Thymus (tissue), 11 donors: ENCODE data around the gene C1QTNF2. TPM values are rescaled to one million over a fixed set of nuclear protein-coding genes. Genes with fewer than 3 reads are reported as not detected.

Source experiments
- DNase-seq, 9 donors: peaks; one replicate each; pipeline ENCODE4 v3.0.0-alpha.2; 2013; ENCODE audit warnings: low spot score in 9 of 9, low read depth in 6 of 9, missing footprints in 1 of 9
- H3K27ac ChIP-seq, 2 donors: one replicate each; pipeline ENCODE4 v1.5.1; 2013; ENCODE audit warnings: control low read depth in 1 of 2, low read depth in 1 of 2, low read length in 1 of 2, mild to moderate bottlenecking in 1 of 2, moderate library complexity in 1 of 2
- H3K27me3 ChIP-seq, 2 donors: one replicate each; pipeline ENCODE4 v1.5.1; 2013; ENCODE audit warnings: low read length in 1 of 2; ENCODE audit not compliant: control insufficient read depth in 2 of 2, insufficient read depth in 1 of 2
- H3K36me3 ChIP-seq, 2 donors: one replicate each; pipeline ENCODE4 v1.5.1; 2013; ENCODE audit warnings: low read length in 1 of 2, mild to moderate bottlenecking in 1 of 2, moderate library complexity in 1 of 2; ENCODE audit not compliant: control insufficient read depth in 2 of 2, insufficient read depth in 2 of 2
- H3K4me1 ChIP-seq, 2 donors: one replicate each; pipeline ENCODE4 v1.5.1; 2013; ENCODE audit warnings: low read length in 2 of 2; ENCODE audit not compliant: control insufficient read depth in 2 of 2, insufficient read depth in 2 of 2
- H3K4me3 ChIP-seq, 2 donors: one replicate each; pipeline ENCODE4 v1.5.1; 2013; ENCODE audit warnings: low read length in 2 of 2, control low read depth in 1 of 2, mild to moderate bottlenecking in 1 of 2
- H3K9me3 ChIP-seq, 2 donors: one replicate each; pipeline ENCODE4 v1.5.1; 2013; ENCODE audit warnings: low read length in 1 of 2, mild to moderate bottlenecking in 1 of 2; ENCODE audit not compliant: control insufficient read depth in 2 of 2, insufficient read depth in 1 of 2
- WGBS: extraction: QIAGEN DNeasy Blood & Tissue Kit; methylation state at CpG from one replicate; pipeline ENCODE4 v1.1.7; 2013; 5-methylcytosine and 5-hydroxymethylcytosine counted together
- polyA plus RNA-seq: library from polyadenylated mRNA; stranded (reverse); fragments of 200-250 nt; gene quantifications from one replicate; pipeline ENCODE4 v1.2.3, GENCODE V29; 2013
- total RNA-seq: library from RNA; stranded (reverse); fragments of 120-200 nt; gene quantifications from one replicate; pipeline ENCODE4 v1.2.4, GENCODE V29; 2013
- donor health status: healthy.

Gene C1QTNF2
- total and polyA plus RNA-seq, 2 donors: 0.46 to 0.61 TPM

GRCh38 chr5:160318409-160318808 lies 52.0 kb downstream of the C1QTNF2 start:
- peaks cover 0 to 3% of the 10 kb centered on the region in 2 donors for H3K4me1 ChIP-seq
- H3K36me3 ChIP-seq: no peaks in the 10 kb centered on the region
- no peaks in the 10 kb centered on the region for H3K9me3 ChIP-seq
- WGBS: 98% methylated on average over 4 of the region's 4 CpGs
- H3K27ac ChIP-seq: no peak overlapping the region
- H3K4me3 ChIP-seq: no peak overlapping the region
- no peaks in the 10 kb centered on the region for H3K27me3 ChIP-seq
- no peak for DNase-seq

GRCh38 chr5:160317434-160317833 lies 53.0 kb downstream of the C1QTNF2 start:
- Histone ChIP-seq H3K36me3 (no peaks in the 10 kb centered on the region), H3K27me3 (peaks cover 2 to 5% of the 10 kb centered on the region in 2 donors), H3K4me1 (peaks cover 0 to 9% of the 10 kb centered on the region in 2 donors), H3K27ac (no peak overlapping the region), H3K9me3 (peaks cover 0 to 3% of the 10 kb centered on the region in 2 donors), H3K4me3 (no peak overlapping the region)
- 94% methylated on average over 5 of the region's 5 CpGs for WGBS
- DNase-seq: no peak

GRCh38 chr5:160315968-160316367 lies 54.5 kb downstream of the C1QTNF2 start:
- Histone ChIP-seq H3K27ac (no peak overlapping the region), H3K4me1 (peaks cover 0 to 18% of the 10 kb centered on the region in 2 donors), H3K9me3 (peaks cover 0 to 9% of the 10 kb centered on the region in 2 donors), H3K27me3 (peaks cover 6 to 16% of the 10 kb centered on the region in 2 donors), H3K36me3 (no peaks in the 10 kb centered on the region), H3K4me3 (no peak overlapping the region)
- 11% methylated on average over 1 of the region's 1 CpG for WGBS
- DNase-seq: peak in 1 of 9 donors; percentile 16

- Histone ChIP-seq H3K27ac (no peak overlapping the region), H3K27me3 (peaks cover 15 to 29% of the 10 kb centered on the region in 2 donors)
Measured at GRCh38 chr5:160312960-160313727, 57.3 kb downstream of the C1QTNF2 start.

GRCh38 chr5:160312134-160312959 lies 58.1 kb downstream of the C1QTNF2 start, which contains the start of gene CCNJL:
TSS of gene CCNJL (minus strand) at chr5:160312564. CDS start at chr5:160311923, 641 bp downstream.
- Histone ChIP-seq H3K4me1 (peaks cover 0 to 24% of the 10 kb centered on the region in 2 donors), H3K9me3 (peaks cover 0 to 12% of the 10 kb centered on the region in 2 donors), H3K36me3 (no peaks in the 10 kb centered on the region), H3K27ac (peak within 1 kb of the TSS in 1 of 2 donors; percentile 49), H3K27me3 (peaks cover 15 to 29% of the 10 kb centered on the region in 2 donors), H3K4me3 (peak within 1 kb of the TSS; percentile 69 to 83)
- DNase-seq: peak; percentile 36 to 81 (median 65)
- under 1% methylated on average over 84 of the region's 84 CpGs for WGBS

More at GRCh38 chr5:160312960-160313727, 57.3 kb downstream of the C1QTNF2 start:
- H3K9me3 ChIP-seq: peaks cover 0 to 12% of the 10 kb centered on the region in 2 donors
- WGBS: 28% methylated on average over 8 of the region's 8 CpGs
- H3K4me1 ChIP-seq: peaks cover 0 to 24% of the 10 kb centered on the region in 2 donors
- peak overlapping the region; percentile 69 to 83 for H3K4me3 ChIP-seq
- no peak for DNase-seq
- no peaks in the 10 kb centered on the region for H3K36me3 ChIP-seq

- peaks cover 0 to 24% of the 10 kb centered on the region in 2 donors for H3K4me1 ChIP-seq
- peak overlapping the region; percentile 69 to 83 for H3K4me3 ChIP-seq
- H3K27me3 ChIP-seq: peaks cover 15 to 29% of the 10 kb centered on the region in 2 donors
- peaks cover 0 to 5% of the 10 kb centered on the region in 2 donors for H3K36me3 ChIP-seq
- DNase-seq: peak in 4 of 9 donors; percentile 9 to 24 (median 11)
- no peak overlapping the region for H3K27ac ChIP-seq
- WGBS: 6% methylated on average over 45 of the region's 45 CpGs
- peaks cover 0 to 12% of the 10 kb centered on the region in 2 donors for H3K9me3 ChIP-seq
Measured at GRCh38 chr5:160311491-160312133, 58.8 kb downstream of the C1QTNF2 start.

GRCh38 chr5:160310552-160311295 lies 59.7 kb downstream of the C1QTNF2 start:
- WGBS: 96% methylated on average over 4 of the region's 4 CpGs
- H3K27me3 ChIP-seq: peaks cover 15 to 29% of the 10 kb centered on the region in 2 donors
- no peak overlapping the region for H3K4me3 ChIP-seq
- H3K4me1 ChIP-seq: peaks cover 0 to 21% of the 10 kb centered on the region in 2 donors
- peaks cover 0 to 5% of the 10 kb centered on the region in 2 donors for H3K36me3 ChIP-seq
- DNase-seq: no peak
- H3K27ac ChIP-seq: no peak overlapping the region
- peaks cover 0 to 12% of the 10 kb centered on the region in 2 donors for H3K9me3 ChIP-seq

- no peak overlapping the region for H3K27ac ChIP-seq
- H3K36me3 ChIP-seq: peaks cover 0 to 5% of the 10 kb centered on the region in 2 donors
- peaks cover 15 to 29% of the 10 kb centered on the region in 2 donors for H3K27me3 ChIP-seq
- peaks cover 0 to 21% of the 10 kb centered on the region in 2 donors for H3K4me1 ChIP-seq
- peaks cover 0 to 12% of the 10 kb centered on the region in 2 donors for H3K9me3 ChIP-seq
- no peak overlapping the region for H3K4me3 ChIP-seq
- DNase-seq: no peak
- 96% methylated on average over 4 of the region's 4 CpGs for WGBS
Measured at GRCh38 chr5:160310140-160310539, 60.3 kb downstream of the C1QTNF2 start.
